Cerebellar cortex (tissue), 1 donor: ENCODE measurements around the gene DNAH8.

ENCODE experiments used
- DNase-seq: peaks from one replicate; pipeline ENCODE4 v3.0.0-alpha.2; 2015; ENCODE audit warnings: low spot score

The DNAH8 gene

GRCh38 chr6:38973178-38974057, 258.3 kb downstream of the DNAH8 start:
- DNase-seq, result peak; percentile 54

GRCh38 chr6:38974389-38975151, 259.5 kb downstream of the DNAH8 start:
- DNase-seq, result no peak

GRCh38 chr6:38975621-38976049, 260.5 kb downstream of the DNAH8 start:
- DNase-seq, result no peak

DNA sequence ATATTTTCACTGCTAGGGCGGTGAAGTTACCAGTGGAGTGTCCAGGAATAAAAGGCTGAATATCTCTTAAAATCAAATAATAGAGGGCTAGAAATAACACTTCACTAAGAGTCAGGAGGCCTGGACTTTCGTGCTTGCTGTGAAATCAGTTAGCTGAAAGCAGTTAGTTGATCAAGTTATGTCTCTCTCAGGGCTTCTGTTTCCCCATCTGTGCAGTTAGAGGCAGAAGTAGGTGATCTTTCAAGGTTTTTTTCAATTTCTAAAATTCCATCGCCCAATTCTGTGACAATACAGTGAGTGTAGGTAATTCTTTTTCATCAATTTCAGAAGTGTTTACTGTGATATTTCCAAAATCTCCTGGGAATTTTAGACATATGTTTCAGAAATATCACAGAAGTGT, 260.9 kb downstream of the DNAH8 start:
- DNase-seq, result no peak

- no peak for DNase-seq
Measured at GRCh38 chr6:38976801-38977500, 261.8 kb downstream of the DNAH8 start.

DNA sequence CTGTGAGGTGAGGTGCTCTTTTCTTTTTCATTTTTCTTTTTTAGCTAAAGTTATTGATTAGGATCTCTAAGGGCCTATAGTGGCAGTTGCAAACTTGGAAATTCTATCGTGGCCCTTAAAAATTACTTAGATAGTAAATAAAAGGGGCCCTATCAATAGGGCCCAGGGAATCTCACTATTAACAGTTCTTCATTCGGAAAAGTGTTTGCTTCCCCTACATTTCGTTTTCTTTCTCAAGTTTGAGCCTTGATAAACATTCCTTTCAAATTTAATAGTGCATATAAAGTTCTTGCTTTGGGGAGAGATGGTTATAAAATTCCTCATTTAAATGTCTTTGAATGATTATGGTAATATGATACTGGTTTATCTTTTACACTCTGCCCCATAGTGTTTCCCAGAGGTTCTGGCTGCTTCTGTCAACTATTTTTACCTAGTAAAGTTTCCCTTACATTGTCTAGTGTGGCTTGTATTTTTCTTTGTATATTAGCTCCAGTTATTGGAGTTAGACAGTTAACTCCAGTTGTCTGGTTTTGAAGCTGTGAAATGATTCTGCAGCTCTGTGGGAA, 263.1 kb downstream of the DNAH8 start:
- no peak for DNase-seq

DNA sequence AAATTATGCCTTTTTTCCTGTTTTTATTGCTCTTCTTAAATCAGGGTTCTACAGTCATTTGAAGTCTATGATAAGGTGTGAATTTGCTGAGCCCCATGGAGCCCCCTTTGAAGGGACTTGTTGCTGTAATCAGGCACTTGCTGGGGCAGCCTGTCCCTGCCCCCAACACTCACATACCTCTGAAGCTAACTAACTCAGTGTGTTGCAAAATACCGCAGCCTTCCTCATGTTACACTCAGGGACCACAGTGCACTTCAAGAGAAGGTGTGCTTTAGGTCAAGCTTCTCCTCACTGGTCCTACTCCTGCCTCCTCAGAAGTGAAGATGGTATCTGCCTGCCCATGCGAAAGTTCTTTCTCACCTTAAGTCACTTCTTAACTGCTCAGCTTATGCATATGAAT, 267.4 kb downstream of the DNAH8 start:
- DNase-seq, result no peak

GRCh38 chr6:38984723-38985122, 269.6 kb downstream of the DNAH8 start:
- DNase-seq, result no peak

- no peak for DNase-seq
Measured at GRCh38 chr6:38985839-38986238, 270.7 kb downstream of the DNAH8 start.

DNA sequence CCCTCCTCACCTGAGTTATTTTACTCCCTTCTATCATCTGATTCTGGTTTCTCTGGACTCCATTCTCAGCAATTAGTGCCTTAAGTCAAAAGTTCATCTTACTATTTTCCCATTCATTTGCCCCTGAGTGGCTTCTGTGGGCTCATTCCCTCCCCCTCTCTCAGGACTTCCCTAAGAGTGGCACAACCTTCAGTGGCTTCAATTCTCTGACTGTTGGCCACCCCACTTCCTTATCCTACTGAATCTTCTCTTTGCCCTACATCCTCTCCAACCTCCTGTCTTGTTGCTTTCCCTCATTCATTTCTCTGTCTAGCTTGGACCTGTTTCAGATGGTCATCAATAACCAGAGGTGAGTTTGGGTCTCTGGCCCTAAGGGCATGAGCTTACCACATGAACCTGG, 272.4 kb downstream of the DNAH8 start:
- DNase-seq, result no peak

DNA sequence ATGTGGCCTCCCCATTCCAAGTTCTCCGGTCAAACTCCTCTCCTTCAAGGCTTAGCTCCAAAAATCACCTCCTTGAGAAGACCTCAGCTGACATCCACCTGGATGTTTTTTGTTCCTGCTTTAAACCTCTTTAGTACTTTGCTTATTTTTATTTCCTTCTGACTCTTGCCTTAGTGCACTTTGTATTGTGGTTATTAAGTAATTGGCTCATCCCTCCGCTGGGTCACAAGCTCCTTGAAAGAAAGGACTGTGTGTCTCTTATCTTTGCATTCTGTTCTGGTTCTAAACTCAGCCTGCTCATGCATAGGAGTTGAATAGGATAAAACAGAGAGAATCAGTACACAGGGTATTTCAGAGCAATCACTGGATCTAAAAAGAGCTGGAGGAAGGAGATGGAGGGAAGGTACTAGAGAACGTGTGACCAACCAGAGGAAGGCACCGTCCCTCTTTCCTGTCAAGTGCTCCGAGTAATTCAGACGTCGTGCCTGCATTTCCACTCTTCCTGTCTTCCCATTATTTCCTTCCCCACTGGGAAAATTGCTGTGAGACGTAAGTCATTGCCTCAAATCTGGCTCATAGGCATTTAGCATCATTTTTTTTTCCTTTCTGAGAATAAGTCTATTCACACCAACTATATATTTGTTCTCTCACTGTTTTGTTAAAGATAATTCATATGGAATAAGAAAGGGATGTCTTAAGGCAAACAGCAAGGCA, 273.8 kb downstream of the DNAH8 start:
- no peak for DNase-seq

- DNase-seq, result no peak
Measured at GRCh38 chr6:38990475-38990874, 275.4 kb downstream of the DNAH8 start.

GRCh38 chr6:38996676-38997075, 281.6 kb downstream of the DNAH8 start:
- DNase-seq, result no peak

GRCh38 chr6:38997128-38997761, 282.1 kb downstream of the DNAH8 start:
- DNase-seq, result peak; percentile 23

DNA sequence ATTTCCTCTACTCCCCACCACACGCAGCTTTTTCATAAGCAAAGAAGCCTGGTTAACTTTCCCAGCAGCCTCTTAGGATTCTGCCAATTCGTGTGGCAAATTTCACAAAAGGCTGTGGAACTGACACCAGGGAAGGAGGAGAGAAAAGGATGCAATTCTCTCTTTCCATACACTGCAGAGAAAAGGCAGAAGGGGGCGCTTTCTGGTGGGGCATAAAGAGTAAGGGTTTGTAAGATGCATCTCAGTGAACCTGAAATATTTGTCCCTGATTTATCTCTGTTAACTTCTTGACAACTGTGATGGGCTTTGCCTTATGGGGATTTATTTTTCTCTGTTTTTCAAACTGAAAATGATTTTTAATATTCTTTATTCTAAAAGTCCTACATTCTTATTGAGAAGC, 288.0 kb downstream of the DNAH8 start:
- DNase-seq, result no peak

DNA sequence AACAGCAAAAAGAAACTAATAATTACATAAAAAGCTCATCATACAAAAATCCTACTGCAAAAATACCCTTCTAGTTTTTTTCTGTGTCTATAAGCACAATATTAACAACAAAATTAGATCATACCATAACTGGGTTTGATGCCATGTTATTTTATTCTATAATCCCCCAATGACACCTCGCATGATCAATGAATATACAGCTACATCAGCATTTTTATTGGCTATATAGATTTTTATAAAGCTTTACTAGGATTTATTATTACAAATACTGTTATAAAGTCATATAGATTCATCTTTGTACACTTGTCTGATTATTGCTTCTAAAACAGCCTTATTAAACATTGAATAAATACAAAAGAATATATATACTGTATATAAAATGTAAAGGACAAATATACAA, 288.4 kb downstream of the DNAH8 start:
- DNase-seq, result no peak

DNA sequence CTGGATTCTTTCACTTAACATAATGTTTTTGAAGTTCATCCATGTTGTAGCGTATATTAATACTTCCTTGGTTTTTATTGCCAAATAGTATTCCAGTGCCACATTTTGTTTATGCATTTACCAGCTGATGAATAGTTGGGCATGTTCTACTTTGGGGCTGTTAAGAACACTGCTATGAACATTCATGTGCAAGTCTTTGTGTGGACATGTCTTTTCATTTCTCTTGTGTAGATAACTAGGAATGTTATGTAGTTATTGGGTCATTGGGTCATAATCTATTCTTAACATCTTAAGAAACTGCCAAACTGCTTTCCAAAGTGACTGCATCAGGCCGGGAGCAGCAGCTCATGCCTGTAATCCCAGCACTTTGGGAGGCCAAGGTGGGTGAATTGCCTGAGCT, 289.7 kb downstream of the DNAH8 start:
- no peak for DNase-seq

DNA sequence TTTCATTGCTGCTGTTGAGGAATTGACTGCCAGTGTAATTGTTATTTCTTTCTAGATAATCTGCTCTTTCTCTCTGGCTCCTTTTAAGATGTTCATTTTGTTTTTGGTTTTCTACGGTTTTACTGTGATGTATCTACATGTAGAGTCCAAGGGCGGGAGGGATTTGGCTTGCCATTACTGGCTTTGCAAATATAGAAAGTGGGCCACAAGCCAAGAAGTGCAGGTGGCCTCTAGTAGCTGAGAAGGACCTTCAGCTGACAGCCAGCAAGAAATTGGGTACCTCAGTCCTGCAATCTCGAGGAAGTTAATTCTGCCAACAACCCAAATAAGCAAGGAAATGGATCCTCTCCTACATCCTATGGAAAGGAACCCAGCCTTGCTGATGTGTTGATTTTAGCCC, 290.7 kb downstream of the DNAH8 start:
- no peak for DNase-seq

GRCh38 chr6:39007575-39007974, 292.5 kb downstream of the DNAH8 start:
- DNase-seq, result no peak

GRCh38 chr6:39008737-39009136, 293.6 kb downstream of the DNAH8 start:
- no peak for DNase-seq

DNA sequence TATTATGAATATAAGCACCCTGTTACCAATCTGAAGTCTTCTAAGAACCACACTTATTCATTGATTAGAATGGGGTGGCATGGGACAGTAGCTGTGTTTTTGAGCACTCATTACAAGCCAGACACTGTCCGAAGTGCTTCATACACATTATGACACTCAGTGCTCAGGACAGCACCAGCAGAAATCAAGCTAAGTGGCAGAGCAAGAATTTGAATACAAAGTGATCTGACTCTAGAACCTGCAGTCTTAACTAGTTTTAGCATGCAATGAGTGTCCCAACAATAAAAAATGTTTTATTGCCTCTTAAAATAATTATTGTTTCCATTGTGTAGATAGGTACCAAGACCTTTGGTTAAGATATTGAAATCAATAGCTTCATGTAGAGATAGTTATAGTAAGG, 294.4 kb downstream of the DNAH8 start:
- DNase-seq, result no peak
